Measurements from ENCODE around the gene SLITRK1. TPM values are rescaled to one million over a fixed set of nuclear protein-coding genes. Genes with fewer than 3 reads are reported as not detected.
A peak's percentile ranks its signal among the peaks of the same experiment; 100 is the strongest.

The SLITRK1 gene
- total RNA-seq, 1 experiment from 2014 or later: not detected

- H3K27me3 ChIP-seq (ENCODE audit: low read length): no peaks in the 10 kb centered on the region
- no peak overlapping the region for H2AFZ ChIP-seq (ENCODE audit: low read length)
- H3K4me2 ChIP-seq (ENCODE audit: low read length): no peak overlapping the region
- POLR2A ChIA-PET (ENCODE audit: unreplicated experiment): no interaction called here
- H3K4me1 ChIP-seq (ENCODE audit: insufficient read depth, low read length): no peaks in the 10 kb centered on the region
- intact Hi-C loops (cut with micrococcal nuclease): no loop called here
- TF ChIP-seq CTCF (conservative IDR thresholded peaks at IDR 0.05; ENCODE audit: low read depth, low read length) (no peak), EZH2phosphoT487 (IDR thresholded peaks at IDR 0.05; ENCODE audit: borderline replicate concordance, low read length) (no peak), EZH2 (IDR thresholded peaks at IDR 0.05; ENCODE audit: low read length, unreplicated experiment) (no peak)
- no peaks in the 10 kb centered on the region for H3K9me3 ChIP-seq (ENCODE audit: low read length)
- no peaks in the 10 kb centered on the region for H3K9me2 ChIP-seq (replicated peaks; ENCODE audit: low read length)
- H4K20me1 ChIP-seq (ENCODE audit: low read length): no peaks in the 10 kb centered on the region
- BruUV-seq (replicated peaks): no TSS peak
- H3F3A ChIP-seq (ENCODE audit: low read length, unreplicated experiment): no peaks in the 10 kb centered on the region
- CTCF ChIA-PET: no interaction called here
- no peak for ATAC-seq
- no peaks in the 10 kb centered on the region for H3K79me2 ChIP-seq (ENCODE audit: low read length)
- no peak overlapping the region for H3K27ac ChIP-seq (ENCODE audit: low read length)
- no peaks in the 10 kb centered on the region for H3K36me3 ChIP-seq (ENCODE audit: low read depth, low read length)
- no peak overlapping the region for H3K9ac ChIP-seq (ENCODE audit: low read length)
- H3K4me3 ChIP-seq (ENCODE audit: low read length): no peak overlapping the region
- DNase-seq: no peak
These were observed 1.9 kb upstream of the SLITRK1 start for GRCh38 chr13:83884141-83884540.

DNA sequence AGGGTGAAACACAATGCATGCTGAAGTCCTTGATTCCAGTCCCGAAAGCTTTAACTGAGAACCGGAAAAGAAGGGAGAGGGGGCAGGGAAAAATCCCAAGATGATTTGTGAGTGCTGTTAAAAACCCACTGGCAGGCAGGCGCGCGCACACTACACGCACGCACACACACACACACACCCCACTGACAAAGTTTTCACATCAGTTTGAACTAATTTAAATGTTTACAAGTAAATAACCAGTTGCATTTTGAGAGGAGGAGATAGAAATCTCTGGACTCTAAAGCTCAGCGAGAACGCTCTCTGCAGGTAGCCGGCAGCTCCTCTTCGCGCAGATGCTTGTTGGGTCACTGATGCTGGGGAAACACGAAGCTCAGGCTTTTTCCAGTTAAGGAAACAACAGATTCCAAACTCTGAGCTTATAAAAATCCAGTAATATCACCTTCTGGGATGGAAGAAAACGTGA, 818 bp upstream of the SLITRK1 start:
- POLR2A ChIA-PET (ENCODE audit: unreplicated experiment): interaction anchor here (0.7 kb wide), 1 partner anchor 49 kb away, joined by 3 read pairs; no protein-coding TSS in a partner anchor
- H3K4me1 ChIP-seq (ENCODE audit: insufficient read depth, low read length): no peaks in the 10 kb centered on the region
- no peaks in the 10 kb centered on the region for H3K9me3 ChIP-seq (ENCODE audit: low read length)
- H3K4me2 ChIP-seq (ENCODE audit: low read length): no peak overlapping the region; the same call in 1 of the 2 replicates
- no peaks in the 10 kb centered on the region for H3K79me2 ChIP-seq (ENCODE audit: low read length)
- no peak overlapping the region for H3K4me3 ChIP-seq (ENCODE audit: low read length)
- intact Hi-C loops (cut with micrococcal nuclease): no loop called here
- ATAC-seq (no peak), DNase-seq (no peak)
- no peak overlapping the region for H3K9ac ChIP-seq (ENCODE audit: low read length)
- BruUV-seq (replicated peaks): no TSS peak
- TF ChIP-seq CTCF (conservative IDR thresholded peaks at IDR 0.05; ENCODE audit: low read depth, low read length): no peak
- no peak for TF ChIP-seq EZH2 (IDR thresholded peaks at IDR 0.05; ENCODE audit: low read length, unreplicated experiment)
- no peak for TF ChIP-seq EZH2phosphoT487 (IDR thresholded peaks at IDR 0.05; ENCODE audit: borderline replicate concordance, low read length)
- no peaks in the 10 kb centered on the region for H3F3A ChIP-seq (ENCODE audit: low read length, unreplicated experiment)
- H3K9me2 ChIP-seq (replicated peaks; ENCODE audit: low read length): no peaks in the 10 kb centered on the region
- no peaks in the 10 kb centered on the region for H4K20me1 ChIP-seq (ENCODE audit: low read length)
- 0 out of 2 replicates have a peak overlapping the region, but pooled peaks have one; percentile 10 for H2AFZ ChIP-seq (ENCODE audit: low read length)
- no peaks in the 10 kb centered on the region for H3K36me3 ChIP-seq (ENCODE audit: low read depth, low read length)
- CTCF ChIA-PET: no interaction called here
- no peak overlapping the region for H3K27ac ChIP-seq (ENCODE audit: low read length)
- H3K27me3 ChIP-seq (ENCODE audit: low read length): no peaks in the 10 kb centered on the region

- Histone ChIP-seq H3K9me3 (ENCODE audit: low read length) (no peaks in the 10 kb centered on the region), H3F3A (ENCODE audit: low read length, unreplicated experiment) (no peaks in the 10 kb centered on the region), H3K9me2 (replicated peaks; ENCODE audit: low read length) (no peaks in the 10 kb centered on the region), H3K27me3 (ENCODE audit: low read length) (no peaks in the 10 kb centered on the region), H3K4me3 (ENCODE audit: low read length) (no peak overlapping the region), H3K36me3 (ENCODE audit: low read depth, low read length) (no peaks in the 10 kb centered on the region), H3K4me1 (ENCODE audit: insufficient read depth, low read length) (no peaks in the 10 kb centered on the region), H3K79me2 (ENCODE audit: low read length) (no peaks in the 10 kb centered on the region), H3K27ac (ENCODE audit: low read length) (no peak overlapping the region), H3K9ac (ENCODE audit: low read length) (no peak overlapping the region), H3K4me2 (ENCODE audit: low read length) (no peak overlapping the region), H4K20me1 (ENCODE audit: low read length) (no peaks in the 10 kb centered on the region), H2AFZ (ENCODE audit: low read length) (no peak overlapping the region)
- no peak for DNase-seq
- no peak for ATAC-seq
- TF ChIP-seq CTCF (conservative IDR thresholded peaks at IDR 0.05; ENCODE audit: low read depth, low read length) (no peak), EZH2 (IDR thresholded peaks at IDR 0.05; ENCODE audit: low read length, unreplicated experiment) (no peak), EZH2phosphoT487 (IDR thresholded peaks at IDR 0.05; ENCODE audit: borderline replicate concordance, low read length) (no peak)
- ChIA-PET CTCF (no interaction called here), POLR2A (ENCODE audit: unreplicated experiment) (no interaction called here)
- no TSS peak for BruUV-seq (replicated peaks)
- intact Hi-C loops (cut with micrococcal nuclease): no loop called here
These were observed 309 bp upstream of the SLITRK1 start for GRCh38 chr13:83882606-83882959.

All from PC-3 (cell line).